GM18517 (cell line): ENCODE data around the gene DLX6.

Source experiments
- ATAC-seq: cut with Tn5 transposase; IDR thresholded peaks from one replicate; pipeline ENCODE4 v1.9.1; 2021; ENCODE audit warnings: mild to moderate bottlenecking, moderate library complexity; ENCODE audit not compliant: unreplicated experiment

The DLX6 gene

GRCh38 chr7:97009753-97010732, 4.7 kb downstream of the DLX6 start:
- ATAC-seq: no peak

- ATAC-seq: no peak
These were observed 5.8 kb downstream of the DLX6 start for GRCh38 chr7:97011104-97011503.

DNA sequence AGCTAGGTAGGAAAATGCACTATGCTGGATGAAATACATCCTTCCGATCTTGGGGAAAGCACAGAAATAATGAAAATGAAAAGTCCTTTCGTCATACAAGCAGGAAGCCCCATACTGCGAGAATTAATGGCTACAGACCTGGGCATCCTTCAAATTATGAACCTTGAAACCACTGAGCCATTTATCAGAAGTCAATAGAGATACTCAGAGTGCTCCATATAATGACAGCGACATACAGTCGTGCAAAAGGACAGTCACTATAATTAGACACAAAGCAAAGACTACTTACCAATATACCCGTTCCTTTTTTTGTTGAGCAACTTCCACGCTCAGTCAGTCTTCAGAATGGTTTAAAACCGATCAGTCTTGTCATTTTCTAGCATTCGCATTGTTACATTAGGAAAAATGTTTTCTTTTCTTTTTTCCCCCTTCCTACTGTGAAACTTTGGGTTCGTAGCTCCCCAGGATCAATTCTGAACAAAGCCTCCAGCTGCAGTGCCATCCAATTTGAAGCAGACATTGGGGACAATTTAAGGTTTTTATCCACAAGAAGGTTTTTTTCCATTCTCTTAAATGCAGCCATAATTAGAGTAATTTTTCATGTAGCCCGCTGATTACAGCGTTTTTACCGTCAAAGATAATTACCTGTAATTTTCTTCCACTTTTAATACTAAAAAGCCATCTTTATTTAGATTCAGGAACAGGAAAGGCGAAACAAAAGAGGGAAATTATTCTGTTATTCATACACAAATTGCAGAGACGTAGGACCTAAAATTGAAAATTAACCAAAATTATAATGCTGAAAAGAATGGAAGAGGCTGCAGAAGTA, 6.4 kb downstream of the DLX6 start:
- no peak for ATAC-seq

GRCh38 chr7:97012365-97013133, 7.2 kb downstream of the DLX6 start:
- no peak for ATAC-seq

DNA sequence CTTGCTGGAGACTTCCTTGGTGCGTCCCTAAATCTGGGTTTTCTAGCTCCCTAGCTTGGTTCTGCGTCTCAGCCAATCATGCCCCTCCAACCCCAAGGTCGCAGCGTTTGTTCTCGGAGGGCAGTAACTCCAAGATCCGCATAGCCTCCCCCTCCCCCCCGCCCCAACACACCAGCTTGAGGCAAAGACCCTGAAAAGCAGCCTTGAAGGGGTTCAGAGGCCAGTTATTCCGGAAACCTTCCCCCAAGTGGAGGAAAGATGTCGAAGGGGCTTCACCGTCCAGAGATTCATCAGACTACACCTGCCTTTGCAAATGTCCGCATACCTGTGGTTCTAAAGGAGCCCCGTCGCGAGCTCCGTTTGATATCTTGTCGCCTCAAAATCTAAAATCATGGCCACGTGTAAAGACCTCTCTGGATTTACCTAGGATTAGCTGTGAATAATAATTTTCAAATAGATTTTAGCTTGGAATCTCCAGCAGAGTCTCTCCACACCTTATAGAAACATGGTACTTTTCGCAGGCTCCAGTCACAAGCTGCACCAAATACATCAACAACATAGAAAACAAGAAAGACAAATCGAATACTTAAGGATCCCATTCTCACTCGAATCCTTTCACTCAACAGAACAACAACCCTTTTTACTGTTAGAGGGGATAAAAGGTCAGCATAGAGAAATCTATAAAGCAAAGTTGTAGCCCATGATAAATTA, 7.9 kb downstream of the DLX6 start:
- ATAC-seq: no peak

GRCh38 chr7:97013845-97014134, 8.4 kb downstream of the DLX6 start:
- ATAC-seq: no peak

DNA sequence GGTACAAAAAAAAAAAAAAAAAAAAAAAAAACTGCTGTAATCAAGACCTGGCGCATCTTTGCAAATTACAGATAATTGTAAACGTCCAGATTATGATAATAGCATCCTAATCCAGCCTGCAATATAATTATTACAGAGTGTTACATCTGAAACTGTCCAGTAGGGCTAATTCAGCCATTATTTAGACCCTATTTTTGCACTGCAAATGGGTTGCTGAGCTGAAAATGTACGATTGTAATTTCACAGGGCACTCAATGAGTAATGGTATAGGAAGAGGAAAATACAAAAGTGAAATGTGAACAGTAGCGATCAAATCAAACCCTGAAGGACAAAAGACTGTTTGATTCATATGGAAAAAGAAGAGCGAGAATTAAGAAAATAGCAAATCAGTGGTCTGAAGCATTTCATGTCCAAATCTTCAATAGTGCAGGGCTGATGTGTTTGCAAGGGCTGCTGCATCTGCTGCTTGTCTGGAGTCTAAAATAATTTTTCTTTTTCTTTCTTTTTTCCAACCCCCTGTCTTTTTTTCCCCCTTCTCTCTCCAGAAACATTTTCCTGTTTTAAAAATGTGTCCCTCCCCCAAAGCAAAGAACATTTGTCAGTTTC, 8.9 kb downstream of the DLX6 start:
- no peak for ATAC-seq

DNA sequence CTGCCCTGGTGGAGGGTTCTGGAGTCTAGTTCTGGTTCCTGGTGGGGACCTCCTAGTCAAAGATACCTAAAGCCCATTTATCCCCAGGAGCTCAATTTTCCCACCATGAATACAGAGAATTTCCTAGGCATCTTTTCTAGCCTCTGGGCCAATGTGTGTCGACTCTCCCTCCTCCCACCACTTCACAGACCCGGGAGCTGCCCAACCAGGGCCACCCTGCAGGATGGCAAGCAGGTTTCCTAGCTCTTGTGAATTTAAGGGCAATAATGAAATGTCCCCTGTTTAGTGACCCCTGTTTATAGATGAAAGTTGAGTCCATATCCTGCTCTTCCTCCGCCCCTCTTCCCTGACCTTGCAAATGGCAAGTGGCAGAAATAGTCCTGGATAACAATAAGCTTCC, 9.9 kb downstream of the DLX6 start:
- ATAC-seq: no peak

- ATAC-seq: no peak
These were observed 10.5 kb downstream of the DLX6 start for GRCh38 chr7:97015756-97016380.

- no peak for ATAC-seq
These were observed 11.2 kb downstream of the DLX6 start for GRCh38 chr7:97016381-97017191.

GRCh38 chr7:97017192-97018125, 12.1 kb downstream of the DLX6 start:
- no peak for ATAC-seq

GRCh38 chr7:97018126-97018601, 12.8 kb downstream of the DLX6 start:
- ATAC-seq: no peak

GRCh38 chr7:97018791-97019531, 13.6 kb downstream of the DLX6 start:
- ATAC-seq: no peak

GRCh38 chr7:97019710-97020225, 14.4 kb downstream of the DLX6 start:
- no peak for ATAC-seq

GRCh38 chr7:97020601-97020995, 15.2 kb downstream of the DLX6 start:
- no peak for ATAC-seq

DNA sequence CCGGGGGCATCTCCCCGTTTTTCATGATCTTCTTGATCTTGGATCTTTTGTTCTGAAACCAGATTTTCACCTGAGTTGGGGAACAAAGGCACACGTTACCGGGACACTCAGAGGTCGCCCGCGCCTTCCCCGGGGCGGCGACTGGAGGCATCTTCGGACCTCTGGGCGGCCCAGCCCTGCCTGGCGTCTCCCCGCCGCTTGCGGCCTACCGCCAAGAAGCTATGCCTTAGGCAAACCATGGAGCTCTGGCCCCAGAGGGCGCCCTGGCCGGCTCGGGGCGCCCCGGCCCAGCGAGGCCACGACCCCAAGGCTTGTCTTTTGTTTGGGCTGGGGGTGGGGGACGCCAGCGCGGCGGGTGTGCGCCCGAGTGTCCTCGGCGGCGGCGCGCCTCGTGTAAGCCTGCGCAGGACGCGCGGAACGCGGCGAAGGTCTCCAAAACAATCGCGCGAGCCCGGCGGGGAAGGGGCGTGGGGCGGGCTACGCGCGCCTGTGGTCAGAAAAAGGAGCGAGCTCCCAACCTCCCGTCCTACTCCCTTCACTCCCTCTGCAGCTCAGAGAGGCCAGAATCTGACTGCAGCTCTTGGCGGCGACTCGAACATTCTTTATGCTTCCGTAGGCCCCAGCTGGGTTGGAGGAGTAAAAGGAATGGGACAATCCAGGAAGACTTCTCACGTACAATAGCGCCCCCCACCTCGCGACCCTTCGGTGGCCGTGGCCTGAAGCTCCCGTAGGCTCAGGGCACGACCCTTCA, 15.8 kb downstream of the DLX6 start:
- no peak for ATAC-seq
